Measurements from ENCODE around the gene CUL5.

Gene CUL5

DNA sequence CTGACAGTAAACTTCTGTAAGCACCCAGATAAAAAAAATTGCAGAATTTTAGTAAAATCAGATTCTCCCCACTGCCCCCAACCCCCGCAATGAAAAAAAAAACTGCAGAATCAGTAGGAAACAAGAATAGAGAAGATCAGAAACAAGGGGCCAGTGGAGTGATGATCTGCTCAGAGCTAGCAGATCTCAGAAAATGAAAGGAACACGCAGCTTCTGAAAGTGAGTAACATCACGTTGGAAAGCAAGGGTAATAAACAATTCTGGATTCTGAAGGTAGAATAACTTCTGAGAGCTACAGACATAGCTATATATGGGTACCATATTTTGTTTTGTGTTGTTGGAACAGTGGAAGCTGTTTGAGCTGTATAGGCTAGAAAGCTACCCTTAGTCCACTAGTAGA, 135.9 kb downstream of the CUL5 start:
- TF ChIP-seq, protein P1, sequence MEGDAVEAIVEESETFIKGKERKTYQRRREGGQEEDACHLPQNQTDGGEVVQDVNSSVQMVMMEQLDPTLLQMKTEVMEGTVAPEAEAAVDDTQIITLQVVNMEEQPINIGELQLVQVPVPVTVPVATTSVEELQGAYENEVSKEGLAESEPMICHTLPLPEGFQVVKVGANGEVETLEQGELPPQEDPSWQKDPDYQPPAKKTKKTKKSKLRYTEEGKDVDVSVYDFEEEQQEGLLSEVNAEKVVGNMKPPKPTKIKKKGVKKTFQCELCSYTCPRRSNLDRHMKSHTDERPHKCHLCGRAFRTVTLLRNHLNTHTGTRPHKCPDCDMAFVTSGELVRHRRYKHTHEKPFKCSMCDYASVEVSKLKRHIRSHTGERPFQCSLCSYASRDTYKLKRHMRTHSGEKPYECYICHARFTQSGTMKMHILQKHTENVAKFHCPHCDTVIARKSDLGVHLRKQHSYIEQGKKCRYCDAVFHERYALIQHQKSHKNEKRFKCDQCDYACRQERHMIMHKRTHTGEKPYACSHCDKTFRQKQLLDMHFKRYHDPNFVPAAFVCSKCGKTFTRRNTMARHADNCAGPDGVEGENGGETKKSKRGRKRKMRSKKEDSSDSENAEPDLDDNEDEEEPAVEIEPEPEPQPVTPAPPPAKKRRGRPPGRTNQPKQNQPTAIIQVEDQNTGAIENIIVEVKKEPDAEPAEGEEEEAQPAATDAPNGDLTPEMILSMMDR (conservative IDR thresholded peaks at IDR 0.05; ENCODE audit: low read depth, low read length) = no peak
- DNase-seq (ENCODE audit: low read depth) = no peak
- H3K4me3 ChIP-seq (ENCODE audit: low read depth, low read length) = no peak overlapping the region

DNA sequence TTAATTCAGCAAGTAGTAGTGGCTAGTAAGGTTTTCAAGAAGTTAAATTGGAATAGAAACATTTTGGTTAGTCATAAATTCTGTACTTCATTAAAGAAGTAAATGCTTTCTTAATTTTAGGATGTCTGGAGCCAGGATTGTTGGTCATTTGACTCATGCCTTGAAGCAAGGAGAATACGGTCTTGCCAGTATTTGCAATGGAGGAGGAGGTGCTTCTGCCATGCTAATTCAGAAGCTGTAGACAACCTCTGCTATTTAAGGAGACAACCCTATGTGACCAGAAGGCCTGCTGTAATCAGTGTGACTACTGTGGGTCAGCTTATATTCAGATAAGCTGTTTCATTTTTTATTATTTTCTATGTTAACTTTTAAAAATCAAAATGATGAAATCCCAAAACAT, 138.5 kb downstream of the CUL5 start:
- no peak overlapping the region for H3K4me3 ChIP-seq (ENCODE audit: low read depth, low read length)
- TF ChIP-seq, protein P1 (conservative IDR thresholded peaks at IDR 0.05; ENCODE audit: low read depth, low read length) = no peak
- no peak for DNase-seq (ENCODE audit: low read depth)

DNA sequence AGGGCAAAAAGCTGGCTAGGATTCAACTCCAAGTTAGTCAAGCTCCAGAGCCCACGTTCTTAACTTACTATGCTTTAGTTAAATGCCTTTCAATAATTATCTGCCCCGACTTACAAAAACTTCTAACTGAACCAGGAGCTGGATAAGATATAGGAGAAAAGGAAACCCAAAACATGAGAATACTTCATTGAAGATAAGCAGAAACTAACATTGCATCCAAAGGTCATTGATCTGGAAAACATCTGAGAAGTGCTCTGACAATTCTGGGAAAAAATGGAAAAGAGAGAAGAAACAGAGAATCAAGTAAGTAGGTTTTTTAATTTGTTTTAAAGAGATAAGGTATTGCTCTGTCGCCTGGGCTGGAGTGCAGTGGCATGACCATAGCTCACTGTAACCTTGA, 139.9 kb downstream of the CUL5 start:
- no peak for DNase-seq (ENCODE audit: low read depth)

DNA sequence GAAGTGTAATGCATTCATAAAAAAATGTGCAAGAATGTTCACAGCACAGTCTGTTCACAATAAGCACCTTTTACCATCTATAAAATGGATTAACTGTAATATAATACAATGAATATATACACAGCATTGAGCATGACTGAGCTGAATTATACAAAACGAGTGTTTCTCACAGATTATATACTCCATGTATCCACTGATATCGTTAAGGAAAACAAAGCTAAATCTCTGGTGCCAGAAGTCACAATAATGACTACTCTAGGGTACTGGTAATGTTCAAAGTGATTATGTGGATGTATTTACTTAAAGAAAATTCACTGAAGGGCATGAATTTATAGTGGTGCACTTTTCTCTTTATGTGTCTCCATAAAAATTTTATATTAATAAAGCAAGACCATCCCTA, 145.9 kb downstream of the CUL5 start:
- no peak for DNase-seq (ENCODE audit: low read depth)
- H3K4me3 ChIP-seq (ENCODE audit: low read depth, low read length) = no peak overlapping the region
- TF ChIP-seq, protein P1 (conservative IDR thresholded peaks at IDR 0.05; ENCODE audit: low read depth, low read length) = no peak

More for the DNA sequence above, 139.9 kb downstream of the CUL5 start:
- TF ChIP-seq, protein P1 (conservative IDR thresholded peaks at IDR 0.05; ENCODE audit: low read depth, low read length) = no peak
- H3K4me3 ChIP-seq (ENCODE audit: low read depth, low read length) = no peak overlapping the region

Measured in choroid plexus epithelial cell (primary cell).